Endothelial cell (in vitro differentiated cells): ENCODE measurements around the gene OR5L1. TPM values are rescaled to one million over a fixed set of nuclear protein-coding genes. Genes with fewer than 3 reads are reported as not detected.

ENCODE experiments used
- DNase-seq: peaks from one replicate; pipeline ENCODE4 v3.0.0; 2021; ENCODE audit warnings: low spot score
- H3K27ac Mint-ChIP-seq: one replicate; pipeline ENCODE4 v1.8.0; 2021; ENCODE audit warnings: mixed read lengths, inconsistent platforms; ENCODE audit not compliant: unreplicated experiment
- H3K27me3 Mint-ChIP-seq: one replicate; pipeline ENCODE4 v1.8.0; 2021; ENCODE audit warnings: mild to moderate bottlenecking, moderate library complexity, mixed read lengths, inconsistent platforms; ENCODE audit not compliant: unreplicated experiment
- H3K36me3 Mint-ChIP-seq: one replicate; pipeline ENCODE4 v1.8.0; 2021; ENCODE audit warnings: mild to moderate bottlenecking, low read depth, mixed read lengths, inconsistent platforms; ENCODE audit not compliant: unreplicated experiment
- H3K4me1 Mint-ChIP-seq: one replicate; pipeline ENCODE4 v1.8.0; 2021; ENCODE audit warnings: mild to moderate bottlenecking, mixed read lengths, inconsistent platforms; ENCODE audit not compliant: unreplicated experiment
- H3K4me3 Mint-ChIP-seq: one replicate; pipeline ENCODE4 v1.8.0; 2021; ENCODE audit warnings: mild to moderate bottlenecking, mixed read lengths, inconsistent platforms; ENCODE audit not compliant: unreplicated experiment
- H3K9me3 Mint-ChIP-seq: one replicate; pipeline ENCODE4 v1.8.0; 2021; ENCODE audit warnings: mixed read lengths, inconsistent platforms; ENCODE audit not compliant: unreplicated experiment
- CTCF ChIP-seq: fragments of 200-600 bp; sonication (generic); IDR thresholded peaks from one replicate; pipeline ENCODE4 v1.5.0; 2021; ENCODE audit warnings: antibody characterized with exemption; ENCODE audit not compliant: unreplicated experiment
- total RNA-seq: library from RNA; stranded (reverse); fragmentation: NEBNext Ultra II Directional; extraction: Animal tissue kit (Norgen Biotek cat#: 25700); gene quantifications from one replicate; pipeline ENCODE4 v1.2.1, GENCODE V29; 2021; ENCODE audit not compliant: unreplicated experiment

Gene OR5L1
- total RNA-seq, 1 donor from 2014 or later: not detected

- no peaks in the 10 kb centered on the region for H3K4me1 Mint-ChIP-seq
- H3K9me3 Mint-ChIP-seq: peaks cover 17% of the 10 kb centered on the region
- H3K4me3 Mint-ChIP-seq: no peak overlapping the region
- H3K27me3 Mint-ChIP-seq: peaks cover 4% of the 10 kb centered on the region
- no peak overlapping the region for H3K27ac Mint-ChIP-seq
- TF ChIP-seq CTCF: no peak
- no peak for DNase-seq
- no peaks in the 10 kb centered on the region for H3K36me3 Mint-ChIP-seq
Measured at GRCh38 chr11:55806248-55806647, 4.9 kb upstream of the OR5L1 start.

GRCh38 chr11:55819330-55819729, 8.2 kb downstream of the OR5L1 start, which contains the start of gene OR5D18:
Gene OR5D18 (plus strand): TSS chr11:55819630. CDS start chr11:55819630, 0 bp downstream.
- Mint-ChIP-seq H3K36me3 (no peaks in the 10 kb centered on the region), H3K27me3 (peaks cover 2% of the 10 kb centered on the region), H3K9me3 (peaks cover 17% of the 10 kb centered on the region)

GRCh38 chr11:55826919-55827318, 15.8 kb downstream of the OR5L1 start, which contains the start of gene OR5L2:
Gene OR5L2 (plus strand): TSS chr11:55827219. CDS start chr11:55827219, 0 bp downstream.
- no peak for TF ChIP-seq CTCF
- peaks cover 5% of the 10 kb centered on the region for H3K36me3 Mint-ChIP-seq
- no peak for DNase-seq
- H3K4me3 Mint-ChIP-seq: no peak within 1 kb of the TSS
- H3K4me1 Mint-ChIP-seq: no peaks in the 10 kb centered on the region
- no peak within 1 kb of the TSS for H3K27ac Mint-ChIP-seq
- peaks cover 12% of the 10 kb centered on the region for H3K9me3 Mint-ChIP-seq
- H3K27me3 Mint-ChIP-seq: no peaks in the 10 kb centered on the region

More at GRCh38 chr11:55819330-55819729, 8.2 kb downstream of the OR5L1 start, which contains the start of gene OR5D18:
- Mint-ChIP-seq H3K4me3 (no peak within 1 kb of the TSS), H3K4me1 (no peaks in the 10 kb centered on the region), H3K27ac (no peak within 1 kb of the TSS)
- no peak for DNase-seq
- no peak for TF ChIP-seq CTCF

GRCh38 chr11:55838452-55838851, 27.3 kb downstream of the OR5L1 start, which contains the start of gene OR5D16:
Gene OR5D16 (plus strand): TSS chr11:55838752. CDS start chr11:55838752, 0 bp downstream.
- Mint-ChIP-seq H3K4me3 (no peak within 1 kb of the TSS), H3K27me3 (peaks cover 3% of the 10 kb centered on the region), H3K27ac (no peak within 1 kb of the TSS), H3K4me1 (no peaks in the 10 kb centered on the region), H3K36me3 (no peaks in the 10 kb centered on the region), H3K9me3 (no peaks in the 10 kb centered on the region)
- TF ChIP-seq CTCF: no peak
- no peak for DNase-seq

DNA sequence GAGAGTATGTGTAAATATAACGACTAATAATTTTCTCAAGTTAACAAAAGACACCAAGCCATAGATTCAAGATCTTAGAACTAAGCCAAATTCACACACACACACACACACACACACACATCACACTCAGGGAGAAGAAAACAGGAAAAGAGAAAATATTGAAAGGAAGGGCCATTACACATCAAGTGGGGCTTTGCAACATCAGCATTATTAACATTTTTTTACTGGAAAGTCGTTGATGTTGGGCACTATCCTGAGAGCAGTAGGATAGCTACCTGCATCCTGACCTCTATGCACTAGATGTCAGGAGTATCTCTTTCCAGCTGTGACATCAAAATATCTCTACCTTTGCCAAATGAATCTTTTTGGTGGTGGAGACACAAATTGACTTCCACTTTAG, 36.3 kb downstream of the OR5L1 start:
- Mint-ChIP-seq H3K36me3 (no peaks in the 10 kb centered on the region), H3K27me3 (peaks cover 3% of the 10 kb centered on the region), H3K27ac (no peak overlapping the region), H3K4me3 (no peak overlapping the region), H3K4me1 (no peaks in the 10 kb centered on the region), H3K9me3 (peaks cover 13% of the 10 kb centered on the region)
- no peak for TF ChIP-seq CTCF
- no peak for DNase-seq
